TTC549 (cell line): ENCODE data around the gene JUNB.

ENCODE experiments used
- FAIRE-seq: peaks from 2 replicates; lab custom pipeline; 2012; peaks lifted over from hg19 to GRCh38; lab: Jason Lieb, UNC

Gene JUNB

DNA sequence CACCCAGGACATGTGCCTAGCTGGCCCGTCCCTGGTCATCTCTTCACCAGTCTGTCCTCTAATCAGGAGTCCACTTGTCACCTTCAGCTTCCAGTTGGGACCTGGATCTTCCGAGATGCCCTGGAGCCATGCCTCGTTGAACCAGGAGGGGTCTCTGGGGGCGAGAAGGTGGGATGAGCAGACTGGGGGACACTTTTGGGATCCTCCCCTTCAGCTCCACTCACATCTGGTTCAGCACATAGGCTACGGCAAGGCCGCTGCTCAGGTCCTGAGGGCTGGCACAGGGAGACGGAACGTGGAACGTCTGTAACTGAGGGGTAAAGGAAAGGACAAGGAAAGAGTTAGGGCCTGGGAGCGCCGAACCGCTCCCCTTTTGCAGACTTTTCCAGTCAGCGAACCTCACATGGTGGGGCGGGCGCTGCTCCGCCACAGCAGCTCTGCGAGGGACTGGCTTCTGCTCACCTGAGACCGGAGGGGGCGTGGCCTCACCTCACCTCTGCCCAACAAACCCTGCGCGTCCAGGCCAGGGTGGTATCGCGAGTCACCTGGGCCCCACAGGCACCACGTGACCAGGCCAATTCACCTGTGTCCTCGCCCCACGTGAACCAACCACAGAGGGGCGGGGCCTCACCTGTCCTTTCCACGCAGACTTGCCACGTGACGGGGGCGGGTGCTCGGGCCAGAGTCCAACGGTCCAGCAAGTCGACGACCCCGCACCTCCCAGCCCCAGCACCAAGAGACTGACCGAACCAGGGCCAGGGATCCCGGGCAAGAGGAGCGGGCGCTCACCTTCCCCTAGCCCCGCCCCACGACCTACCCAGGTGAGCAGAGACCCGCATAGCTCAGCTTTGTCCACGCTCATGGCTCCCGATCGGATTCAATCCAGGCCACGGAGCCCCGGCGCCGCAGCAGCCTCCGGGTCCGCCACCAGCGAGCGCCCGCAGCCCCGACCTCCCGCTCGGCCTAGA lies 16.4 kb upstream of the JUNB start, which contains the start of gene HOOK2:
Gene HOOK2, minus strand, starts transcription at position 965 of the 968 bp plus-strand sequence. Its CDS starts 103 bp downstream, at position 862.
- no peak for FAIRE-seq

DNA sequence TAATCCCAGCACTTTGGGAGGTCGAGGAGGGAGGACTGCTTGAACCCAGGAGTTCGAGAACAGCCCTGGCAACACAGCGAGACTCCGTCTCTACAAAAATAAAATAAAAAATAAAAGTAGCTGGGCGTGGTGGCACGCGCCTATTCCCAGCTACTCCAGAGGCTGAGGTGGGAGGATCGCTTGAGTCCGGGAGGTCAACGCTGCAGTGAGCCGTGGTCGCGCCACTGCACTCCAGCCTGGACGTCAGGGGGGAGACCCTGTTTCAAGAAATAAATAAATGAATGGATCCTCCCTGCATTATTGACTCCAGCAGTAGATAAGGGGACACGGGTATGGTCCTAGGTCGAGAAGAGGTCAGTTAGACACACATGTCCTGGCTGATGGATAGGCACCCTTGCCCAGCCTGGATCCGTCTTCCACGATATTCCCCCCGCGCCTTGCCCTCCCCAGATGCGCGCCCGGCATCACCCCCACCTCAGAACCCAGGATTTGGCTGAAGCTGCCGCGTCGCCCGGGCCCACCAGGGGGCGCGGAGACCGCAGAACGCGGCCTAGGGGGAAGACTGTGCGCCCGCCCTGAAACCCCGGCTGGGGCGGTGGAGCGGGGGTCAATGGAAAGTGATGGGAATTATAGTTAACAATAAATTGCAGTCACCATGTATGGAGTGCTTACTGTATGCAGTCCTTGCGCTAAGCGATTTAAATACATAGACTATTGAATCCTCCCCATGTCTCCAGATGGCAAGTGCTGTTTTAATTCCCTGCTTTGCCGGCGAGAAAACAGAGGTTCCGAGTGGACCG lies 13.9 kb upstream of the JUNB start:
- no peak for FAIRE-seq

DNA sequence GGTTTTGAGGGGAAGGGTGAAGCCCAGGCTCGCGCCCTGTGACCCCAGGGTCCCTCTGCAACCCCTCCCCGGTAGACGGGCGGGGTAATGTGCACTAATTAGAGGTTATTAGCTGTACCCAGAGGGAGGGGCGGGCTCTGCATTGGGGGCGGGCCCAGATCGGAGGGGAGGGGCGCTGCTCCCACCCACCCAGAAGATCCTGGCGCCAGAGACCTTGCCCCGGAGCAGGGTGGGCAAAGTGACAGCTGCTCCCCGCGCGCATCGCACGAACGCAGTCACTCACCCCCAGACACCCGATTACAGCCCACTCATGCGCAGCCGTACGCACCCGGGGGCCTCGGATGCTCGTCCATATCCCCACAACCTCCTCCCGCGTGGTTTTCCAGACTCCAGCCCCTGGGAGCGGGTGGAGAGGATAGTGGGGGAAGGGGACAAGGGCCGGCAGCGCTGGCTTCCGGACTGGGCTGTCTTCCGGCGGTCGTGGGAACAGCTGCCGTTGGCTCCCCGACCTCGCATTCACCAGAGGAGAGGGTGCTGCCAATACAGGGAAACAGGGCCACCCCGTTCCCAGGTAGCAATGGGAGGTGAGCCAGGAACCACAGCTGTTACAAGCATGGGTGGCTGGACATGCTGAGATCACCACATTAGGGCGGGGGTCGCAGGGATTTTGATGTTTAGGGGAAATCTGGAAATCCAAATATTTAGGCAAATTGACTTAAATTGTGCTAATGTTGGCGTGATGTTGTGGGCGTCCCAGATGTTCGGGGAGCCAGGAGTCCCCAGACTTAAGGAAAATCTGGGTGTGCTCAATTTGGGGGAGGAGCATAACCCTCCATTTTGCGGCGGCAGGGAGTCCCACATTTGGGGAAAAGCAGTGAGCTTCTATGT lies 13.0 kb upstream of the JUNB start:
- FAIRE-seq, result no peak

DNA sequence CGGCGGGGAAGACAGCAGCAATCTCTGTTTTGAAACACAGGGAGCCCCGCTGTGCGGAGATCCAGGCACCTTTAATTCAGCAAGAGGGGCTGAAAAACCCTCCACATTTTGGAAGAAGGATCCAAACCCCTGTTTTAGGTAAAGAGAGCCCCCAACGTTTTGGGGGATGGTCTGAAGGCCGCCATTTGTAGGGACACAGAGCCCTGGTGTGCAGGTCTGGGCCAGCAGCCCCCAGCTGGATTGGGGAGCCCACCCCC lies 12.5 kb upstream of the JUNB start:
- FAIRE-seq, result no peak

DNA sequence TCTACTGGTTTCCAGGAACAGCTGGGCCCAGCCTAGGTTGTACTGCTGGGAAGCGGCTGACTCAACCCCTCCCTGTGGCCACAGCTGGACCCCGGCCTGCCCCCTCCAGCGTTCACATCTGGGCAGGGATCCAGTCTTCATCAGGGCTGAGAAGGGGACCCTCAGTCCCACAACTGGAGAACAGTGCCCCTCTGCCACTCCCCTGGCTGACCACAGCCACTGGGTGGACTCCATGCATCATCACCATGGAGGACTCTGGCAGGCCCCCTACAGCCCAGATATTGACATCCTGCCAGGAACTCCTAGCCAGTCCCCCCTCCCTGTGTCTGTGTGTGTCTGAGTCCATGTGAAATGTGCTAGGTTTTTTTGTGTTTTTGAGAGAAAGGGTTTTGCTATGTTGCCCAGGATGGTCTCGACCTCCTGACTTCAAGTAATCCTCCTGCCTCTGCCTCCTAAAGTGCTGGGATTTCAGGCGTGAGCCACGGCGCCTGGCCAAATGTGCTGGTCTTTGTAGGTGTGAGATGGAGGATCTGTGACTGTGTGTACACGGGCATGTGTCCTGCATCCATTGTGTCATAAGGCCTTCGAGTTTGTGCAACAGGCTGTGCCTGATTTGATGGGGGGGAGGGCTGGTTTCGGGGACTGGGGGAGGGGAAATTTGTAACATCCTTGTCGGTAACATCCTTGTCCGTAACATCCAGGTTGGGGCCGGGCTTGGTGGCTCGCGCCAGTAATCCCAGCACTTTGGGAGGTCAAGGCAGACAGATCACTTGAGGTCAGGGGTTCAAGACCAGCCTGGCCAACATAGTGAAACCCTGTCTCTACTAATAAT lies 11.9 kb upstream of the JUNB start:
- FAIRE-seq, result no peak

DNA sequence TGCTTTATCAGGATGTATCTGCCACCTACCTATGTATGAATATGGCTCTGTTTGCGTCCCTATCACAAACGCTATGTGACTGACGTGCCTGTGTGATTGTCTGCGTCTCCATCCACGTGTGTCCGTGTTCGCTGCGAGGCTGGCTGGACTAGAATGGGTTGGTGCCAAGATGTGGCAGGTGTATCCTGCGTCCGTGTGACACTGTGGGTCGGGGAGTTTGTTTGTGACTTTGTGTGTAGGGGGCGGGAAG lies 9.2 kb upstream of the JUNB start:
- no peak for FAIRE-seq

DNA sequence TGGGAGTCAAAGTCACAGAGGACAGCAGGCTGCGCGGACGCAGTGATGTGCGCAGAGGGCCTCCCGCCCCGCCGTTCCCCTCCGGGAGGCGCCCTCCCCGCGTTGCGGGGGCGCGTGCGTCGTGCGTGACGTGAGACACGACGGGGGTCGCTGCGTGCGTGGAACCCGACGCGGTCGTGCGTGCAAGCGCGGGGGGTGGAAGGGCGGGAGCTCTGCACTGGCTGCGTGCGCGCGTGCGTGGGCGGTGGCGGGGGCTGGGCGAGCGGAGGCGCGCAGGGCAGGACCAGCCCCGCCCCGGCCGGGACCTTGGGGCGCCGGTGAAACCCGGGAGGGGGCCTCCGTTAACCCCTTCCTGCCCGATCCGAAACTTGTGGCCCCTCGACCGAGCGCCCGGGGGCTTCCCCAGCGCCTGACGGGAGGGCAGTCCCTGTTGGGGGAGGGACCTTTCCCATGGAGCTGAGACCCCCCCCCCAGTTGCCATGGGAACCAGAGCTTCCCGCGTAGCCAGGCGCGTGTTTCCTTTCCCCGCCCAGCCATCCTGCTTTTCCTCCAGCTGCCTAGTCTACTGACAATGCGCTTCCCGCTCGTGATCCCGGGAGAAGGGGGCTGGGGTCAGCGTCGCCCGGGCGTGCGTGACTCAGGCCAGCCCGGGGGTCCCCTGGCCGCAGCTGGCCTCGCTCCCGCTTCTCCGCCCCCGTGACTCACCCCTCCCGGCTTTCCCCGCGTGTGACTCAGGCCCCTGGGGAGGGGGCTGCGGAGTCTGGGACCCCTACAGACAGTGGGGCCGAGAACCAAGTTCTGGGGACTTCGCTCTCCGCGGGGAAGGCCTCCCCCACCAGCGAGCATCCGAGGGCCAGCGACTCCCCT lies 8.6 kb upstream of the JUNB start:
- no peak for FAIRE-seq

DNA sequence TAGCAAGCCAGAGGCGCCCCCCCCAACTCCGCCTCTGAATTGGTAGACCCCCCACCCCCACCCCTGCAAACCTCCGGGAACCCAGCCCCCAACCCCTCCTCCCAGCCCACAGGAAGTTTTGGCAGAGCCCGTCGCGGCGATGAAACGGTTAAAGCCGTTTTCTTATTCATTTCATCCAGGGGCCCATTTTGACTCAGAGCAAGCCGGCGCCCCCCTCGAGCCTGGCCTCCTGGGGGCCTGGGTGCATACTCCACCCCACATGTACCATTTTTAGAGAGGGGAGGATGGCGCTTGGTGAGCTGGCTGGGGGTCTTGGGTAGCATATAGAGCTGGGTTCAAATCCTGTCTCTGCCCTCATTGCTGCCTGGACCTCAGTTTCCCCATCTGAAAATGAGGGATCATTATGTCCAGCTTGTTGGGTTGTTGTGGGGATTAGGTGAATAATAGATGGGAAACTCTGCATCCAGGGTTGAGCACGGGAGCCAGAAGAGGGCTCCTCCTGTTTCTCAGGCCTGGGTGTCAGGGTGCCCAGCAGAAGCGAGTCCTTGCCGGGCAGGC lies 7.9 kb upstream of the JUNB start:
- no peak for FAIRE-seq

DNA sequence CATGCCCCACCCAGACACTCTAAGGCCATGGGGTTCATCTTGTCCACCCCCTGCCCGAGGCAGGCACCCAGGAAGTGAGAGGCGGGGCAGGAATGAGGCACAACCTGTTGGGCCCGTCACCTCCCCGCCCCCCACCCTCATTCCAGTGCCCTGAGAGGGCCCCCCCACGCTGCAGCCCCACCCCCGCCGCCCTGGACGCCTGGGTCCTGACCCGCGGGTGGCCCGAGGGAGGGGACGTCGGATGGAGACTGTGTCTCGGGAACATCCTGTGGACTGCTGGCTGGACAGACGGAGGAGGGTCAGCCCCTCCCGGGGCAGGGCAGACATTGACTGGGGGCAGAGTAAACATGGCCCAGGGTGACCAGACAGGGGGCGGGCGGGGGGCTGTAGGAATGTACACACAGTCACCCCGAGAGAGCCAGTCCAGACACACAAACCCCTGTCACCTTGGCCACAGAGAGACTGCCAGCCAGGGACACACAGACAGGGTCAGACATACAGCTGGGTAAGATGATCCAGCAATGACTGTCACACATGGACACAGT lies 7.4 kb upstream of the JUNB start:
- no peak for FAIRE-seq

DNA sequence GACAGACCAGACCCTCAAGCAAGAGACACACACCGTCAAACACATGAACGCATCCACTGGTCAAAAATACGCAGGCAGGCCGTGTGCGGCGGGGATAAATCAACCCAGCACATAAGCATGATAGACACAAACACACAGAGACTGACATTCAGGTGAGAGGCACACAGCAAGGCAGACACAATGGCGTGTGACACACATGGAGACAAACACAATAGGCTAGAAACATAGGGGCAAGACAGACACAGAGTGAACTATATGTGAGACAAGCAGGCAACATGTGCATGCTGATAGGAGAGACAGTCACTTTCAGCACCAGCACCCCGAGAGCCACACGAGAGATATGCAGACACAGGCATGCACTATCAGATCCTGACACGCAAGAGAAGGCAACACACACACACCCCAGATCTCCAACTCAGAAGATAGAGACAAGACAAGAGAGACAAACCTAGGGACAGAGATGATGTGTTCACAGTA lies 6.9 kb upstream of the JUNB start:
- FAIRE-seq, result no peak

DNA sequence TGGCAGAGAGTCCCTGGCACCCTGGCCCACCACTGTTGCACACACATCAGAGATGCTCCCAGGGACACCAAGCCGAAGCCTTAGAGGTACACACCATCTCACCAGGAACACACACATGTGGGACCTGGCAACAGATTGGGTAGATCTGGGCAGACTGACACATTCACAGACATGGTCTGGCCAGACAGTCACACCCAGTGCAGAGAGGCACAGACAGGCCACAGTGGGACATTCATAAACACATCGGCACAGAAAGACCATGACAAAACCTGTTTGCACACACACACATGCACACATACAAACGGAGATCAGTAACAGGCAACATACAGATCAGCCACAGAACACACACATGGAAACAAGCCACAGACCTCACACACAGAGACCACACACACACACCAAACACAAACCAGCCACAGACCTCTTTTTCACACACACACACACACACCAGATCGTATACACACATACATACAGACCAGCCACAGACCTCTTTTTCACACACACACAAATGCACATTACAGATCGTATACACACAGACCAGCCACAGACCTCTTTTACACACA lies 6.3 kb upstream of the JUNB start:
- FAIRE-seq, result no peak

DNA sequence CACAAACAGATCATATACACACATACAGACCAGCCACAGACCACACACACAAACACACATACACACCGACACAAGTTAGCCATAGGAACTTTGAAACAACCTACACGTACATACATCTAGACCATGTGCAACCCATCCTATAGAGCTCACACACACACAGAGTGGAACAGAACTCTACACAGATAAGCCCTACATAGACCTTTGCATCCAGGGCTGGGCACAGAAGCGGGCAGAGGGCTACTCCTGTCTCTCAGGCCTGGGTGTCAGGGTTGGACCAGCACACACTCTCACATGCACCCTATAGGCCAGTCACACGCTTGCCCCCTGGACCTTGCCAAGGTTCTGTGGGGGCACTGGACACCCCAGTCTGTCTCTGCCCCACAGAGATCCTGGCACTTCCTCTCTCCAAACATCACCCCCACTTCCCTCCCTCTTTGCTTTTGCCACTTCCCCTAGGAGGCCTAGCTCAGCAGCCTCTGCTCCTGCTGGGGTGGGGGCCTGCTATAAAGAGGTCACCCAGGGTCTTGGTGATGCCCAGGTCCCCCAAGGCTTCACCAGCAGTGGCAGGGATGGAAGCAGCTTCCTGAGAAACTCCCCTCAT lies 5.8 kb upstream of the JUNB start:
- FAIRE-seq, result no peak

DNA sequence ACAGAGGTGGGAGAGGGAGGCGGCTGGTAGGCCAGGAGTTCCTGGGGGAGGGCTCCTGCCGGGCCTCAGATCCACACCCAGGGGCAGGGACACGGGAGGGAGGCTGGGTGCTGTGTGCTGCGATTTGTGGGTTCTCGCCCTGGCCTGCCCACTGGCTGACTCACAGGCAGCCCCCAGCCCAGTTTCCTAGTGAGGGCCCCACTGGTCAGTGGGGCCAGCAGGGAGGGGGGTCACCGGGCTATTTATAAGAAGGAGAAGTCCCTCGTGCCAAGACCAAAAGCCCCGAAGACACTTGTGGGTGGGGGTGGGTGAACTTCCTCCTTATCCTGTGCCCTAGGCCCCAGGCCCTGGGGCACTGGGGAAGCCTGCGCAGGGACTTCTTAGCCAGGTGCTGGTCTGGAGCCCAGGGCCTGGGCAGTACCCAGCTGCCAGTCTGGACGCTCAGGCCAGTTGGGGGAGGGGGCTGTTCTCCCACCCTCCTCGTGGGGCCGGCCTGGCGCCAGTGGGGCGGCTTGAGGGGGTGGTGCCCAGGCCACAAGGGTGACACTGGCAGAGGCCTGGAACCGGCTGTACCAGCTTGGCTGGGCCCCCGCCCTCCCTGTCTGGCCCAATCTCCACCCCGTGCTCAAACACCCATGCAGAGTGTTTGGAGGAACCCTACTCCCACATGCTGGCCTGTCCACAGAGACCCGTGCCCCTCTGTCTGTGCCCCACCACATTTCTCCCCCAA lies 5.0 kb upstream of the JUNB start:
- FAIRE-seq, result no peak

DNA sequence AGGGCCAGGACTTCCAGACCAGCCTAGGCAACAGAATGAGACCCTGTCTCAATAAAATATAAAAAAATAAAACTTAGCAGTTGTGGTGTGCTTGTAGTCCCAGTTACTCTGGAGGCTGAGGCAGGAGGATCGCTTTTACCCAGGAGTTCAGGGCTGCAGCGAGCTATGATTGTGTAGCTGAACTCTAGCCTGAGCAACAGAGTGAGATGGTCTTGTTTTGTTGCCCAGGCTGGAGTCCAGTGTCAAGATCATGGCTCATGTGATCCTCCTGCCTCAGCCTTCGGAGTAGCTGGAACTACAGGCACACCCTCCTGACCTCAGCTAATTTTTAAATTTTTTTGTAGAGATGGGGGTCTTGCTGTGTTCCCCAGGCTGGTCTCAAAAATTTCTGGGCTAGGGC lies 4.3 kb upstream of the JUNB start:
- FAIRE-seq, result no peak

DNA sequence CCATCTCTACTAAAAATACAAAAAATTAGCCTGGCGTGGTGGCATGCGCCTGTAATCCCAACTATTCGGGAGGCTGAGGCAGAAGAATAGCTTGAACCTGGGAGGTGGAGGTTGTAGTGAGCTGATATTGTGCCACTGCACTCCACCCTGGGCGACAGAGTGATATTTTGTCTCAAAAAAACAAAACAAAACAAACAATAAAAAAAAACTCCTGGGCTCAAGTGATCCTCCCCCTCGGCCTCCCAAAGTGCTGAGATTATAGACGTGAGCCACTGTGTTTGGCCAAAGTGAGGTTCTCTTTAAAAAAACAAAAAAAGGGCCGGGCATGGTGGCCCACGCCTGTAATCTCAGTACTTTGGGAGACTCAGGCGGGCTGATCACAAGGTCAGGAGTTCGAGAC lies 3.8 kb upstream of the JUNB start:
- no peak for FAIRE-seq

DNA sequence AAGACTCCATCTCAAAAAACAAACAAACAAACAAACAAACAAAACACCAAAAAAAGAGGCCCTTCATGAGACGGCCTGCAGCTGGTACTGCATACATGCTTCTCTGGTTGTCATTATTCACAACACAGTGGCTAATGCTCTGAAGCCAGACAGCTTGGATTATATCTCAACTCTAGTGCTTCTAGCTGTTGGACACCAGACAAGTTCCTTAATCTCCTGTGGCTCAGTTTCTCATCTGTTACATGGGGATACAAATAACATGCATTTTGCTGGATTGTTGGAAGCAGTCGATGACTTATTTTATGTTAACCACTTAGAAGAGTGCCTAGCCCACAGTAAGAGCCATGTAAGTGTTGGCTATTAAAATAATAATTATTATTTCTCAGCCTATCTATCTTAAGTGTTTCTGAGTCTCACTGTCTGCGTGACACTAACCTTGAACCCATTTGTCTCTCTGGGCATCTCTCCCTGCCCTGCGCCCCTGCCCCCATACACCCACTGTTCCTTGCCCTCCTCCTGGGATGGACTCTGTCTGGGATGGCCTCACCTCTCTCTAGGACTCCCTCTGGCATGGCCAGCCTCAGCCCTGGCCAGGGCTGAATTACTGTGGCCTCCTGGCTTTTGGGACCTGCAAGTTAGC lies 3.1 kb upstream of the JUNB start:
- no peak for FAIRE-seq

DNA sequence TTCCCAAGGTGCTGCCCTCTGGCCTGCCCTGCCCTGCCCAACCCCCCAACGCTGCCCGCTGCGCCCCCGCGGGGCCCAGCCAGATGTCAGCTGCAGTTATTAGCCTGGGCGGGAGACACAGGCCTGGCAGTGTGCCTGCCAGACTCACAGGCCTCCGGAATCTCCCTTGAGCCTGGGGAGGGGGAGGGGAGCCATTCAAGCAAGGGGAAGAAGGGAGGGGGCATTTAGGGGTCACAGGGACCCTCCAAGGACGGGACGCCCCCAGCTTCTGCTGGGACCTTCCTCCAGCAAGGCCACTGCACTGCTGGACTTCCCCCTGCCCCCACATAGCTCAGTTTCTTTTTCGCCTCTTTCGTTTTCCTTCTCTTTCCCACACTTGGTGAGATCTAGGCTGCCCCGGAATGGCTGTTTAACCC lies 2.6 kb upstream of the JUNB start:
- FAIRE-seq, result no peak
